SK-N-SH treated with all-trans-retinoic acid at 6 μM for 48 hours (cell line): ENCODE measurements around the gene KIF13A.

ENCODE experiments used
- ATAC-seq: fragments of 200-7000 bp; cut with Tn5 transposase; 3 replicates; pipeline ENCODE4 v1.9.1; 2020; ENCODE audit warnings: mild to moderate bottlenecking, moderate library complexity
- ARNTL ChIP-seq: fragments of 450-650 bp; formaldehyde crosslinking; IDR thresholded peaks from 2 replicates; pipeline ENCODE4 v1.5.0; 2020; ENCODE audit warnings: low read depth, mild to moderate bottlenecking, moderate library complexity, borderline replicate concordance
- BACH2 ChIP-seq: fragments of 250-450 bp; sonication (Bioruptor Pico); IDR thresholded peaks from 2 replicates; pipeline ENCODE4 v1.9.0; 2021; ENCODE audit warnings: mild to moderate bottlenecking, borderline replicate concordance
- CSDC2 ChIP-seq: fragments of 250-450 bp; sonication (Bioruptor Pico); IDR thresholded peaks from 2 replicates; pipeline ENCODE4 v1.5.0; 2020; ENCODE audit warnings: mild to moderate bottlenecking, moderate library complexity
- ESRRG ChIP-seq: fragments of 250-450 bp; sonication (Bioruptor Pico); IDR thresholded peaks from 2 replicates; pipeline ENCODE4 v1.6.1; 2021; ENCODE audit warnings: mild to moderate bottlenecking
- GLIS3 ChIP-seq: fragments of 250-450 bp; sonication (Bioruptor Pico); IDR thresholded peaks from 2 replicates; pipeline ENCODE4 v1.5.0; 2020; ENCODE audit warnings: mild to moderate bottlenecking, moderate library complexity
- ISL1 ChIP-seq: fragments of 250-450 bp; sonication (Bioruptor Pico); IDR thresholded peaks from 2 replicates; pipeline ENCODE4 v2.1.2; 2022; ENCODE audit warnings: mild to moderate bottlenecking, moderate library complexity
- OSR1 ChIP-seq: fragments of 250-450 bp; sonication (Bioruptor Pico); IDR thresholded peaks from 2 replicates; pipeline ENCODE4 v1.8.0; 2022; ENCODE audit warnings: moderate library complexity, mild to moderate bottlenecking, inconsistent platforms
- PPARA ChIP-seq: fragments of 250-450 bp; sonication (Bioruptor Pico); IDR thresholded peaks from 2 replicates; pipeline ENCODE4 v1.5.0; 2020; ENCODE audit warnings: mild to moderate bottlenecking, borderline replicate concordance
- RARB ChIP-seq: fragments of 250-450 bp; sonication (Bioruptor Pico); IDR thresholded peaks from 2 replicates; pipeline ENCODE4 v1.8.0; 2021; ENCODE audit warnings: mild to moderate bottlenecking, moderate library complexity
- SNAI2 ChIP-seq: fragments of 250-450 bp; sonication (Bioruptor Pico); IDR thresholded peaks from 2 replicates; pipeline ENCODE4 v1.5.0; 2020; ENCODE audit warnings: mild to moderate bottlenecking, moderate library complexity
- TCF4 ChIP-seq: fragments of 250-450 bp; sonication (Bioruptor Pico); IDR thresholded peaks from 2 replicates; pipeline ENCODE4 v1.8.0; 2021; ENCODE audit warnings: mild to moderate bottlenecking, moderate library complexity, borderline replicate concordance
- TOX ChIP-seq: fragments of 250-450 bp; sonication (Bioruptor Pico); IDR thresholded peaks from 2 replicates; pipeline ENCODE4 v1.8.0; 2021; ENCODE audit warnings: mild to moderate bottlenecking, moderate library complexity, borderline replicate concordance
- ZC3H10 ChIP-seq: fragments of 250-450 bp; sonication (Bioruptor Pico); IDR thresholded peaks from 2 replicates; pipeline ENCODE4 v1.5.1; 2021; ENCODE audit warnings: mild to moderate bottlenecking, moderate library complexity
- ZFP3 ChIP-seq: fragments of 250-450 bp; sonication (Bioruptor Pico); IDR thresholded peaks from 2 replicates; pipeline ENCODE4 v1.5.0; 2020; ENCODE audit warnings: mild to moderate bottlenecking, moderate library complexity
- ZFP30 ChIP-seq: fragments of 450-650 bp; formaldehyde crosslinking; IDR thresholded peaks from 2 replicates; pipeline ENCODE4 v1.5.0; 2022; ENCODE audit warnings: mild to moderate bottlenecking, moderate library complexity
- ZNF565 ChIP-seq: fragments of 450-650 bp; formaldehyde crosslinking; conservative IDR thresholded peaks from 2 replicates; pipeline ENCODE4 v1.5.0; 2020; ENCODE audit warnings: low read depth, mild to moderate bottlenecking, moderate library complexity
- ZNF8 ChIP-seq: fragments of 450-650 bp; formaldehyde crosslinking; IDR thresholded peaks from 2 replicates; pipeline ENCODE4 v1.5.0; 2020; ENCODE audit warnings: mild to moderate bottlenecking, moderate library complexity
- TF ChIP-seq, protein P1 (sequence below): fragments of 250-450 bp; sonication (Bioruptor Pico); IDR thresholded peaks from 2 replicates; pipeline ENCODE4 v1.8.0; 2020; ENCODE audit warnings: mild to moderate bottlenecking, moderate library complexity, borderline replicate concordance
- TF ChIP-seq, protein P2 (sequence below): fragments of 250-450 bp; sonication (Bioruptor Pico); IDR thresholded peaks from 2 replicates; pipeline ENCODE4 v1.5.1; 2020; ENCODE audit warnings: low read depth, mild to moderate bottlenecking, moderate library complexity
- TF ChIP-seq, protein P3 (sequence below): fragments of 250-450 bp; sonication (Bioruptor Pico); IDR thresholded peaks from 2 replicates; pipeline ENCODE4 v1.8.0; 2021; ENCODE audit warnings: low read depth, mild to moderate bottlenecking, moderate library complexity, borderline replicate concordance
- TF ChIP-seq, protein P4 (sequence below): fragments of 250-450 bp; sonication (Bioruptor Pico); IDR thresholded peaks from 2 replicates; pipeline ENCODE4 v1.5.1; 2021; ENCODE audit warnings: mild to moderate bottlenecking, moderate library complexity
- TF ChIP-seq, protein P5 (sequence below): fragments of 250-450 bp; sonication (Bioruptor Pico); IDR thresholded peaks from 2 replicates; pipeline ENCODE4 v1.5.0; 2020; ENCODE audit warnings: mild to moderate bottlenecking, moderate library complexity

Gene KIF13A

DNA sequence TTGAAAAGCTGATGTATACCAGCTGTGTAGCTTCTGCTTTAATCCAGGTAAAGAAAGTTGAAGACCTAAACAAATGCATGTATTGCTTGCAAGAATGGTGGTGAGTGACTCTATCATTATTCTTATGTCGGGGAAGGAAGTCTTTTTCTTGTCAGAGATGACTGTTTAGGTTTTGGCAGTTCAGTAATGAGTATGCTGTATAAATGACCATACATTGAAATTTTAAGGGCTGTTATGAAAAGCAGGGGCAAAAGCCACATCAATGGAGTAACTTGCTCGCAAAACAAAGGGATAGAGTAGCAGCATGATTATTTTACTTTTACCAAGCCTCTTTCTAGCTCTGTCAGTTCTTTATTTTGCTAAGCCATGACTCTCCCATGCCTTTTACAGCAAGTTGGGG, 224.8 kb downstream of the KIF13A start:
- ATAC-seq: no peak
- TF ChIP-seq ESRRG (CRISPR knock-in tag) (no peak), CSDC2 (CRISPR knock-in tag) (no peak), TCF4 (no peak), ISL1 (no peak), ZNF565 (CRISPR knock-in tag) (no peak), TOX (CRISPR knock-in tag) (no peak), ZFP30 (CRISPR knock-in tag) (no peak), ARNTL (CRISPR knock-in tag) (no peak), ZC3H10 (CRISPR knock-in tag) (no peak), PPARA (CRISPR knock-in tag) (no peak)
- TF ChIP-seq, protein P1, sequence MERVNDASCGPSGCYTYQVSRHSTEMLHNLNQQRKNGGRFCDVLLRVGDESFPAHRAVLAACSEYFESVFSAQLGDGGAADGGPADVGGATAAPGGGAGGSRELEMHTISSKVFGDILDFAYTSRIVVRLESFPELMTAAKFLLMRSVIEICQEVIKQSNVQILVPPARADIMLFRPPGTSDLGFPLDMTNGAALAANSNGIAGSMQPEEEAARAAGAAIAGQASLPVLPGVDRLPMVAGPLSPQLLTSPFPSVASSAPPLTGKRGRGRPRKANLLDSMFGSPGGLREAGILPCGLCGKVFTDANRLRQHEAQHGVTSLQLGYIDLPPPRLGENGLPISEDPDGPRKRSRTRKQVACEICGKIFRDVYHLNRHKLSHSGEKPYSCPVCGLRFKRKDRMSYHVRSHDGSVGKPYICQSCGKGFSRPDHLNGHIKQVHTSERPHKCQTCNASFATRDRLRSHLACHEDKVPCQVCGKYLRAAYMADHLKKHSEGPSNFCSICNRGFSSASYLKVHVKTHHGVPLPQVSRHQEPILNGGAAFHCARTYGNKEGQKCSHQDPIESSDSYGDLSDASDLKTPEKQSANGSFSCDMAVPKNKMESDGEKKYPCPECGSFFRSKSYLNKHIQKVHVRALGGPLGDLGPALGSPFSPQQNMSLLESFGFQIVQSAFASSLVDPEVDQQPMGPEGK (CRISPR knock-in tag): no peak
- TF ChIP-seq, protein P2, sequence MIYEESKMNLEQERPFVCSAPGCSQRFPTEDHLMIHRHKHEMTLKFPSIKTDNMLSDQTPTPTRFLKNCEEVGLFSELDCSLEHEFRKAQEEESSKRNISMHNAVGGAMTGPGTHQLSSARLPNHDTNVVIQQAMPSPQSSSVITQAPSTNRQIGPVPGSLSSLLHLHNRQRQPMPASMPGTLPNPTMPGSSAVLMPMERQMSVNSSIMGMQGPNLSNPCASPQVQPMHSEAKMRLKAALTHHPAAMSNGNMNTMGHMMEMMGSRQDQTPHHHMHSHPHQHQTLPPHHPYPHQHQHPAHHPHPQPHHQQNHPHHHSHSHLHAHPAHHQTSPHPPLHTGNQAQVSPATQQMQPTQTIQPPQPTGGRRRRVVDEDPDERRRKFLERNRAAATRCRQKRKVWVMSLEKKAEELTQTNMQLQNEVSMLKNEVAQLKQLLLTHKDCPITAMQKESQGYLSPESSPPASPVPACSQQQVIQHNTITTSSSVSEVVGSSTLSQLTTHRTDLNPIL (CRISPR knock-in tag): no peak
- TF ChIP-seq, protein P3, sequence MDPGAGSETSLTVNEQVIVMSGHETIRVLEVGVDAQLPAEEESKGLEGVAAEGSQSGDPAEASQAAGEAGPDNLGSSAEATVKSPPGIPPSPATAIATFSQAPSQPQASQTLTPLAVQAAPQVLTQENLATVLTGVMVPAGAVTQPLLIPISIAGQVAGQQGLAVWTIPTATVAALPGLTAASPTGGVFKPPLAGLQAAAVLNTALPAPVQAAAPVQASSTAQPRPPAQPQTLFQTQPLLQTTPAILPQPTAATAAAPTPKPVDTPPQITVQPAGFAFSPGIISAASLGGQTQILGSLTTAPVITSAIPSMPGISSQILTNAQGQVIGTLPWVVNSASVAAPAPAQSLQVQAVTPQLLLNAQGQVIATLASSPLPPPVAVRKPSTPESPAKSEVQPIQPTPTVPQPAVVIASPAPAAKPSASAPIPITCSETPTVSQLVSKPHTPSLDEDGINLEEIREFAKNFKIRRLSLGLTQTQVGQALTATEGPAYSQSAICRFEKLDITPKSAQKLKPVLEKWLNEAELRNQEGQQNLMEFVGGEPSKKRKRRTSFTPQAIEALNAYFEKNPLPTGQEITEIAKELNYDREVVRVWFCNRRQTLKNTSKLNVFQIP (CRISPR knock-in tag): no peak
- TF ChIP-seq, protein P4, sequence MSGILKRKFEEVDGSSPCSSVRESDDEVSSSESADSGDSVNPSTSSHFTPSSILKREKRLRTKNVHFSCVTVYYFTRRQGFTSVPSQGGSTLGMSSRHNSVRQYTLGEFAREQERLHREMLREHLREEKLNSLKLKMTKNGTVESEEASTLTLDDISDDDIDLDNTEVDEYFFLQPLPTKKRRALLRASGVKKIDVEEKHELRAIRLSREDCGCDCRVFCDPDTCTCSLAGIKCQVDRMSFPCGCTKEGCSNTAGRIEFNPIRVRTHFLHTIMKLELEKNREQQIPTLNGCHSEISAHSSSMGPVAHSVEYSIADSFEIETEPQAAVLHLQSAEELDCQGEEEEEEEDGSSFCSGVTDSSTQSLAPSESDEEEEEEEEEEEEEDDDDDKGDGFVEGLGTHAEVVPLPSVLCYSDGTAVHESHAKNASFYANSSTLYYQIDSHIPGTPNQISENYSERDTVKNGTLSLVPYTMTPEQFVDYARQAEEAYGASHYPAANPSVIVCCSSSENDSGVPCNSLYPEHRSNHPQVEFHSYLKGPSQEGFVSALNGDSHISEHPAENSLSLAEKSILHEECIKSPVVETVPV (CRISPR knock-in tag): no peak
- TF ChIP-seq, protein P5, sequence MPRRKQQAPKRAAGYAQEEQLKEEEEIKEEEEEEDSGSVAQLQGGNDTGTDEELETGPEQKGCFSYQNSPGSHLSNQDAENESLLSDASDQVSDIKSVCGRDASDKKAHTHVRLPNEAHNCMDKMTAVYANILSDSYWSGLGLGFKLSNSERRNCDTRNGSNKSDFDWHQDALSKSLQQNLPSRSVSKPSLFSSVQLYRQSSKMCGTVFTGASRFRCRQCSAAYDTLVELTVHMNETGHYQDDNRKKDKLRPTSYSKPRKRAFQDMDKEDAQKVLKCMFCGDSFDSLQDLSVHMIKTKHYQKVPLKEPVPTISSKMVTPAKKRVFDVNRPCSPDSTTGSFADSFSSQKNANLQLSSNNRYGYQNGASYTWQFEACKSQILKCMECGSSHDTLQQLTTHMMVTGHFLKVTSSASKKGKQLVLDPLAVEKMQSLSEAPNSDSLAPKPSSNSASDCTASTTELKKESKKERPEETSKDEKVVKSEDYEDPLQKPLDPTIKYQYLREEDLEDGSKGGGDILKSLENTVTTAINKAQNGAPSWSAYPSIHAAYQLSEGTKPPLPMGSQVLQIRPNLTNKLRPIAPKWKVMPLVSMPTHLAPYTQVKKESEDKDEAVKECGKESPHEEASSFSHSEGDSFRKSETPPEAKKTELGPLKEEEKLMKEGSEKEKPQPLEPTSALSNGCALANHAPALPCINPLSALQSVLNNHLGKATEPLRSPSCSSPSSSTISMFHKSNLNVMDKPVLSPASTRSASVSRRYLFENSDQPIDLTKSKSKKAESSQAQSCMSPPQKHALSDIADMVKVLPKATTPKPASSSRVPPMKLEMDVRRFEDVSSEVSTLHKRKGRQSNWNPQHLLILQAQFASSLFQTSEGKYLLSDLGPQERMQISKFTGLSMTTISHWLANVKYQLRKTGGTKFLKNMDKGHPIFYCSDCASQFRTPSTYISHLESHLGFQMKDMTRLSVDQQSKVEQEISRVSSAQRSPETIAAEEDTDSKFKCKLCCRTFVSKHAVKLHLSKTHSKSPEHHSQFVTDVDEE (CRISPR knock-in tag): no peak
- TF ChIP-seq, all 23 proteins: peak for 0

DNA sequence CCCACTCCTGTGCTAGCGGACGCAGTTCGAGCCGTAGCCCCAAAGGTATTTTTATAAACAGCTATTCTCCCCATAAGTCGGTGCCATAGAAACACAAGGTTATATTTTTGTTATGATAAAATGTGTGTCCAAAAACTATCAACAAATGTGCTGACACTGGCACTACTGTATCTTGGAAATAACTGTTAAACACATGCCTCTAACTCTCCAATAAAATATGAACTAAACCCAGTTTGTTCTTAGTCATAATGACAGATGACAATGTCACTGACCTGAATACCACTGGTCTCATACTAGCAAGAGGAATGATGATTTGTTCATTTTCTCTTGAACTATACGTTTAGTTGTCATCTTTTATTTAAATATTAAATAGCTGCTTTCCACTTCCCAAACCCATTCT, 229.3 kb downstream of the KIF13A start:
- no peak for ATAC-seq
- TF ChIP-seq OSR1: no peak
- TF ChIP-seq ISL1: no peak
- TF ChIP-seq, protein P1 (CRISPR knock-in tag): no peak
- TF ChIP-seq SNAI2: no peak
- TF ChIP-seq TCF4: no peak
- TF ChIP-seq, protein P5 (CRISPR knock-in tag): no peak
- no peak for TF ChIP-seq PPARA (CRISPR knock-in tag)
- no peak for TF ChIP-seq RARB (CRISPR knock-in tag)
- no peak for TF ChIP-seq ZFP3 (CRISPR knock-in tag)
- no peak for TF ChIP-seq ZNF8 (CRISPR knock-in tag)
- no peak for TF ChIP-seq ESRRG (CRISPR knock-in tag)
- TF ChIP-seq, protein P3 (CRISPR knock-in tag): no peak
- TF ChIP-seq GLIS3: no peak
- TF ChIP-seq BACH2: no peak
- TF ChIP-seq, all 23 proteins: peak for 0
